OCI-LY7 (cell line): ENCODE measurements around the gene TRIM38. TPM values are rescaled to one million over a fixed set of nuclear protein-coding genes. Genes with fewer than 3 reads are reported as not detected.

Source experiments
- BruUV-seq: library from RNA; stranded (reverse); fragments of 400-500 nt; replicated peaks from 2 replicates; lab custom pipeline; 2021; lab: Mats Ljungman, UMichigan
- CTCF ChIA-PET: fragments of 300-600 bp; sonication (Branson Sonifier 250); formaldehyde crosslinking; loops from one replicate; lab custom pipeline; 2022; ENCODE audit warnings: antibody characterized with exemption; ENCODE audit not compliant: unreplicated experiment; lab: Charles Lee
- POLR2A ChIA-PET: fragments of 300-600 bp; sonication (Branson Sonifier 250); formaldehyde crosslinking; loops from one replicate; lab custom pipeline; 2022; ENCODE audit warnings: antibody characterized with exemption; lab: Charles Lee
- DNase-seq: peaks from one replicate; pipeline ENCODE4 v3.0.0-alpha.2; 2015; ENCODE audit warnings: low spot score
- H2AFZ ChIP-seq: fragments of 200-600 bp; sonication (generic), shearing (Covaris generic); 2 replicates; pipeline ENCODE4 v1.6.1; 2014; ENCODE audit warnings: mild to moderate bottlenecking, antibody characterized with exemption, low read length, moderate library complexity
- H3K27ac ChIP-seq: fragments of 200-600 bp; sonication (generic); 2 replicates; pipeline ENCODE4 v1.5.1; 2014; ENCODE audit warnings: mixed run types, low read depth, mild to moderate bottlenecking, moderate library complexity, low read length, inconsistent platforms; ENCODE audit not compliant: poor library complexity, severe bottlenecking
- H3K36me3 ChIP-seq: fragments of 200-600 bp; sonication (generic); 2 replicates; pipeline ENCODE4 v1.6.1; 2014; ENCODE audit warnings: mild to moderate bottlenecking, antibody characterized with exemption, low read length, moderate library complexity, mixed read lengths; ENCODE audit not compliant: insufficient read depth
- H3K4me1 ChIP-seq: fragments of 200-600 bp; sonication (generic); 2 replicates; pipeline ENCODE4 v1.5.1; 2014; ENCODE audit warnings: mild to moderate bottlenecking, low read length; ENCODE audit not compliant: insufficient read depth, poor library complexity, severe bottlenecking
- H3K4me2 ChIP-seq: fragments of 200-600 bp; sonication (generic); 2 replicates; pipeline ENCODE4 v1.6.1; 2014; ENCODE audit warnings: mild to moderate bottlenecking, low read length
- H3K4me3 ChIP-seq: fragments of 200-600 bp; sonication (generic); 2 replicates; pipeline ENCODE4 v1.5.1; 2014; ENCODE audit warnings: mild to moderate bottlenecking, low read depth, low read length; ENCODE audit not compliant: poor library complexity, severe bottlenecking
- H3K79me2 ChIP-seq: fragments of 200-600 bp; sonication (generic); 2 replicates; pipeline ENCODE4 v1.6.1; 2016; ENCODE audit warnings: low read depth, mild to moderate bottlenecking, low read length, moderate library complexity, mixed read lengths; ENCODE audit not compliant: insufficient read depth
- H3K9me2 ChIP-seq: fragments of 200-600 bp; sonication (generic); 2 replicates; pipeline ENCODE4 v1.6.1; 2016; ENCODE audit warnings: mild to moderate bottlenecking, low read length, mixed read lengths; ENCODE audit not compliant: insufficient read depth
- H3K9me3 ChIP-seq: fragments of 200-600 bp; sonication (generic); 2 replicates; pipeline ENCODE4 v1.6.1; 2014; ENCODE audit warnings: mild to moderate bottlenecking, mixed run types, low read length, mixed read lengths
- H4K20me1 ChIP-seq: fragments of 200-600 bp; sonication (generic); 2 replicates; pipeline ENCODE4 v1.6.1; 2014; ENCODE audit warnings: mild to moderate bottlenecking, antibody characterized with exemption, low read length, moderate library complexity, mixed read lengths; ENCODE audit not compliant: insufficient read depth
- CTCF ChIP-seq: fragments of 200-600 bp; sonication (generic); conservative IDR thresholded peaks from 2 replicates; pipeline ENCODE4 v1.5.1; 2014; ENCODE audit warnings: mild to moderate bottlenecking, antibody characterized with exemption, low read length, moderate library complexity, mixed read lengths
- EZH2phosphoT487 ChIP-seq: fragments of 200-600 bp; sonication (generic); IDR thresholded peaks from 2 replicates; pipeline ENCODE4 v1.6.1; 2018; ENCODE audit warnings: low read depth, borderline replicate concordance, mild to moderate bottlenecking, mixed run types, antibody characterized with exemption, low read length, moderate library complexity, mixed read lengths
- intact Hi-C: fragments of 100-400 bp; cut with micrococcal nuclease; formaldehyde crosslinking; loops from one replicate; pipeline ENCODE4 v1.10.0; 2022; ENCODE audit not compliant: unreplicated experiment
- total RNA-seq, 2 experiments: library from RNA; depleted of rRNA in 1 of 2; stranded (reverse); fragments of >200 nt in 1 of 2; shearing (Covaris generic) in 1 of 2; gene quantifications; 2 replicates each; pipeline ENCODE4 v1.2.3, GENCODE V29; 2014 to 2022

TRIM38 gene
- total RNA-seq, 2 experiments from 2014 or later = 12.8 to 14.8 TPM

- BruUV-seq = no TSS peak
- no peak overlapping the region for H3K27ac ChIP-seq
- TF ChIP-seq EZH2phosphoT487 = no peak
- TF ChIP-seq CTCF = no peak
- peak overlapping the region; percentile 96 for H3K4me3 ChIP-seq
- peaks cover 54% of the 10 kb centered on the region for H3K79me2 ChIP-seq
- peaks cover 58% of the 10 kb centered on the region for H3K36me3 ChIP-seq
- intact Hi-C loops = no loop called here
- H3K4me1 ChIP-seq = peaks cover 64% of the 10 kb centered on the region
- POLR2A ChIA-PET = interaction anchor here (0.7 to 1.7 kb wide), 3 partner anchors 10 to 61 kb away, joined by 3 to 13 read pairs (median 5); no protein-coding TSS in a partner anchor
- H3K4me2 ChIP-seq = peak overlapping the region; percentile 89
- H3K9me3 ChIP-seq = peaks cover 14% of the 10 kb centered on the region; the same call in 1 of the 2 replicates
- no peaks in the 10 kb centered on the region for H3K9me2 ChIP-seq
- DNase-seq = no peak
- no peak overlapping the region for H2AFZ ChIP-seq
- no peaks in the 10 kb centered on the region for H4K20me1 ChIP-seq
- CTCF ChIA-PET = interaction anchor here (0.5 kb wide), 1 partner anchor 27 kb away, joined by 3 read pairs; no protein-coding TSS in a partner anchor
Observed at GRCh38 chr6:25965058-25965457, 2.5 kb downstream of the TRIM38 start.

- Histone ChIP-seq H3K4me2 (peak overlapping the region; percentile 59), H4K20me1 (no peaks in the 10 kb centered on the region), H3K27ac (no peak overlapping the region), H3K79me2 (peaks cover 54% of the 10 kb centered on the region), H3K9me2 (no peaks in the 10 kb centered on the region), H3K36me3 (peaks cover 74% of the 10 kb centered on the region), H3K9me3 (no peaks in the 10 kb centered on the region), H3K4me3 (peak overlapping the region; percentile 37), H3K4me1 (peaks cover 51% of the 10 kb centered on the region), H2AFZ (no peak overlapping the region)
- intact Hi-C loops = no loop called here
- CTCF ChIA-PET = interaction anchor here (0.6 kb wide), 1 partner anchor 10 kb away, joined by 3 read pairs; no protein-coding TSS in a partner anchor
- no peak for DNase-seq
- BruUV-seq = no TSS peak
- TF ChIP-seq CTCF = no peak
- no peak for TF ChIP-seq EZH2phosphoT487
- POLR2A ChIA-PET = interaction anchor here (0.5 to 1.7 kb wide), 7 partner anchors 10 to 370 kb away, joined by 3 to 13 read pairs (median 5); no protein-coding TSS in a partner anchor
Observed at GRCh38 chr6:25966711-25967110, 4.1 kb downstream of the TRIM38 start.

- no peaks in the 10 kb centered on the region for H3K9me3 ChIP-seq
- CTCF ChIA-PET = no interaction called here
- peaks cover 95% of the 10 kb centered on the region for H3K36me3 ChIP-seq
- H3K27ac ChIP-seq = no peak overlapping the region
- H2AFZ ChIP-seq = no peak overlapping the region
- intact Hi-C loops = no loop called here
- peak overlapping the region; percentile 59; the same call in 1 of the 2 replicates for H3K4me2 ChIP-seq
- no peaks in the 10 kb centered on the region for H4K20me1 ChIP-seq
- peaks cover 45% of the 10 kb centered on the region for H3K4me1 ChIP-seq
- POLR2A ChIA-PET = interaction anchor here (0.9 to 1.5 kb wide), 5 partner anchors 11 to 62 kb away, joined by 3 to 9 read pairs (median 4); no protein-coding TSS in a partner anchor
- TF ChIP-seq EZH2phosphoT487 (no peak), CTCF (no peak)
- DNase-seq = no peak
- H3K79me2 ChIP-seq = peaks cover 46% of the 10 kb centered on the region
- H3K4me3 ChIP-seq = peak overlapping the region; percentile 37
- BruUV-seq = no TSS peak
- no peaks in the 10 kb centered on the region for H3K9me2 ChIP-seq
Observed at GRCh38 chr6:25968769-25969168, 6.2 kb downstream of the TRIM38 start.
